Adrenal gland (tissue), 12 donors: ENCODE measurements around the gene PANX2. TPM values are rescaled to one million over a fixed set of nuclear protein-coding genes. Genes with fewer than 3 reads are reported as not detected.

Experiments used
- DNase-seq, 7 donors: peaks; one replicate each; pipeline ENCODE4 v3.0.0-alpha.2; 2019 to 2020
- H3K27ac ChIP-seq, 5 donors: fragments of 200-600 bp; sonication (generic) in 4 of 5; 1 replicate in 3 of 5; 2 replicates in 2 of 5; pipeline versions ENCODE4 v1.5.1 to v1.8.0; 2016 to 2020; ENCODE audit warnings: mild to moderate bottlenecking in 1 of 5
- H3K27me3 ChIP-seq: fragments of 200-600 bp; 2 replicates; pipeline ENCODE4 v1.8.0; 2021
- H3K36me3 ChIP-seq, 2 donors: fragments of 200-600 bp; replicated peaks in 1 of 2; 1 replicate in 1 of 2; 2 replicates in 1 of 2; pipeline versions ENCODE4 v1.5.1 to v1.8.0; 2018 to 2022
- H3K4me1 ChIP-seq, 2 donors: fragments of 200-600 bp; replicated peaks in 1 of 2; 1 replicate in 1 of 2; 2 replicates in 1 of 2; pipeline versions ENCODE4 v1.5.1 to v1.8.0; 2018 to 2021
- H3K4me3 ChIP-seq, 4 donors: fragments of 200-600 bp; sonication (generic) in 3 of 4; one replicate each; pipeline ENCODE4 v1.5.1; 2016 to 2018
- H3K9me3 ChIP-seq, 3 donors: fragments of 200-600 bp; sonication (generic) in 1 of 3; replicated peaks in 1 of 3; 1 replicate in 2 of 3; 2 replicates in 1 of 3; pipeline versions ENCODE4 v1.5.1 to v1.8.0; 2016 to 2021
- CTCF ChIP-seq, 6 experiments: fragments of 450-650 bp in 4 of 6; fragments of 200-600 bp in 2 of 6; sonication (generic) in 1 of 6; IDR thresholded peaks; 1 replicate in 5 of 6; 2 replicates in 1 of 6; pipeline versions ENCODE4 v1.5.1 to v1.8.0; 2016 to 2021; ENCODE audit warnings: antibody characterized with exemption in 6 of 6, mild to moderate bottlenecking in 2 of 6, moderate library complexity in 1 of 6
- POLR2A ChIP-seq, 2 donors: fragments of 450-650 bp; IDR thresholded peaks; one replicate each; pipeline ENCODE4 v1.6.1; 2017; ENCODE audit warnings: antibody characterized with exemption in 2 of 2, mild to moderate bottlenecking in 2 of 2, moderate library complexity in 1 of 2
- WGBS, 4 donors: extraction: QIAGEN DNeasy Blood & Tissue Kit in 2 of 4; methylation state at CpG; one replicate each; pipeline versions ENCODE4 v1.1.5 to v1.1.7; 2013 to 2017; 5-methylcytosine and 5-hydroxymethylcytosine counted together
- intact Hi-C, 2 donors: fragments of 100-400 bp; cut with DNase I; formaldehyde crosslinking; loops; one replicate each; pipeline versions ENCODE4 v1.14.1 to v1.15.0; 2022 to 2023
- polyA plus RNA-seq, 3 donors: library from polyadenylated mRNA; stranded (reverse); fragments of 200-250 nt in 2 of 3; fragments of 350-450 nt in 1 of 3; fragmentation: Illumina TruSeq in 1 of 3; extraction: RNeasy Lipid Tissue Mini Kit (QIAGEN cat#74804) in 1 of 3; gene quantifications; one replicate each; pipeline ENCODE4 v1.2.3, GENCODE V29; 2013 to 2014
- total RNA-seq, 9 donors: library from RNA; depleted of rRNA in 4 of 9; stranded (reverse); fragments of >200 nt in 4 of 9; fragments of 120-200 nt in 1 of 9; fragmentation: NEBNext Ultra II Directional in 1 of 9; extraction: Animal tissue kit (Norgen Biotek cat#: 25700) in 1 of 9; gene quantifications; one replicate each; pipeline versions ENCODE4 v1.1.0 to v1.2.4, GENCODE V29; 2013 to 2023
- donor health status: healthy with polysubstance abuse.
- donor health status: Bipolar disorder and iron deficiency.
- donor health status: DM: yes; HTN: yes; CAD: no.
- donor health status: DM: no; HTN: no; CAD: no.
- donor health status: DM: no; HTN: no; CAD: no.
- donor health status: DM: yes; HTN: yes; CAD: no.

PANX2 gene
- total and polyA plus RNA-seq, 12 donors = 0.22 to 4.1 (median 0.70) TPM

- TF ChIP-seq POLR2A (IDR thresholded peaks at IDR 0.05) = no peak
- no peak for TF ChIP-seq CTCF (IDR thresholded peaks at IDR 0.05)
Observed at GRCh38 chr22:50194037-50194805, 23.7 kb downstream of the PANX2 start.

GRCh38 chr22:50196256-50196655, 25.7 kb downstream of the PANX2 start:
- Histone ChIP-seq H3K27ac (no peak overlapping the region), H3K4me3 (no peak overlapping the region), H3K36me3 (peaks cover 0 to 21% of the 10 kb centered on the region in 2 donors), H3K27me3 (no peaks in the 10 kb centered on the region), H3K4me1 (peaks cover 9 to 15% of the 10 kb centered on the region in 2 donors), H3K9me3 (no peaks in the 10 kb centered on the region)
- WGBS, 4 donors = 85 to 91% (median 88%) methylated on average over 2 to 18 of the region's 18 CpGs
- peak in 1 of 7 donors; percentile 31 for DNase-seq
- intact Hi-C loops = no loop called here
- TF ChIP-seq CTCF (IDR thresholded peaks at IDR 0.05) = no peak
- no peak for TF ChIP-seq POLR2A (IDR thresholded peaks at IDR 0.05)

More at GRCh38 chr22:50194037-50194805, 23.7 kb downstream of the PANX2 start:
- Histone ChIP-seq H3K36me3 (peaks cover 0 to 21% of the 10 kb centered on the region in 2 donors), H3K9me3 (no peaks in the 10 kb centered on the region), H3K4me1 (peaks cover 21 to 27% of the 10 kb centered on the region in 2 donors), H3K4me3 (no peak overlapping the region), H3K27me3 (no peaks in the 10 kb centered on the region), H3K27ac (no peak overlapping the region)
- intact Hi-C loops = no loop called here
- WGBS, 4 donors = 88 to 94% (median 92%) methylated on average over 28 to 44 of the region's 44 CpGs
- peak in 1 of 7 donors; percentile 34 for DNase-seq

- Histone ChIP-seq H3K36me3 (peaks cover 0 to 21% of the 10 kb centered on the region in 2 donors), H3K27ac (no peak overlapping the region), H3K4me3 (no peak overlapping the region), H3K9me3 (no peaks in the 10 kb centered on the region), H3K27me3 (no peaks in the 10 kb centered on the region), H3K4me1 (peaks cover 18% of the 10 kb centered on the region in 2 donors)
- TF ChIP-seq POLR2A (IDR thresholded peaks at IDR 0.05) = no peak
- TF ChIP-seq CTCF (IDR thresholded peaks at IDR 0.05) = no peak
- DNase-seq = peak in 1 of 7 donors; percentile 33
- 86 to 100% (median 90%) methylated on average over 2 to 23 of the region's 23 CpGs for WGBS, 4 donors
- intact Hi-C loops = no loop called here
Observed at GRCh38 chr22:50197000-50197800, 26.7 kb downstream of the PANX2 start.
